Small intestine (tissue), 7 donors: Measurements from ENCODE around the gene BCL2L12. TPM values are rescaled to one million over a fixed set of nuclear protein-coding genes. Genes with fewer than 3 reads are reported as not detected.

ENCODE experiments used
- DNase-seq, 2 donors: peaks; one replicate each; pipeline versions ENCODE4 v3.0.0 to v3.0.0-alpha.2; 2013
- FAIRE-seq: peaks from 2 replicates; lab custom pipeline; 2012; peaks lifted over from hg19 to GRCh38; lab: Jason Lieb, UNC
- H3K27ac ChIP-seq, 3 donors: one replicate each; pipeline ENCODE4 v1.5.1; 2013; ENCODE audit warnings: low read length in 2 of 3, mild to moderate bottlenecking in 2 of 3, control low read depth in 1 of 3, inconsistent platforms in 1 of 3, low read depth in 1 of 3, moderate library complexity in 1 of 3
- H3K27me3 ChIP-seq, 3 donors: one replicate each; pipeline ENCODE4 v1.6.1; 2013; ENCODE audit warnings: low read length in 3 of 3, inconsistent platforms in 1 of 3; ENCODE audit not compliant: control insufficient read depth in 3 of 3, insufficient read depth in 3 of 3
- H3K36me3 ChIP-seq, 3 donors: one replicate each; pipeline ENCODE4 v1.6.1; 2013; ENCODE audit warnings: low read length in 3 of 3, inconsistent platforms in 1 of 3, low read depth in 1 of 3, mild to moderate bottlenecking in 1 of 3, moderate library complexity in 1 of 3; ENCODE audit not compliant: control insufficient read depth in 3 of 3, insufficient read depth in 2 of 3
- H3K4me1 ChIP-seq, 3 donors: one replicate each; pipeline ENCODE4 v1.6.1; 2013; ENCODE audit warnings: low read length in 2 of 3, inconsistent platforms in 1 of 3, low read depth in 1 of 3, mild to moderate bottlenecking in 1 of 3, moderate library complexity in 1 of 3; ENCODE audit not compliant: control insufficient read depth in 3 of 3, insufficient read depth in 2 of 3
- H3K4me3 ChIP-seq, 3 donors: one replicate each; pipeline ENCODE4 v1.5.1; 2013; ENCODE audit warnings: low read length in 3 of 3, control low read depth in 1 of 3, inconsistent platforms in 1 of 3, low read depth in 1 of 3, mild to moderate bottlenecking in 1 of 3, moderate library complexity in 1 of 3
- H3K9me3 ChIP-seq, 2 donors: one replicate each; pipeline ENCODE4 v1.6.1; 2013; ENCODE audit warnings: low read depth in 1 of 2, low read length in 1 of 2; ENCODE audit not compliant: control insufficient read depth in 2 of 2, insufficient read depth in 1 of 2
- WGBS, 3 donors: extraction: QIAGEN DNeasy Blood & Tissue Kit; methylation state at CpG; one replicate each; pipeline ENCODE4 v1.1.7; 2013; 5-methylcytosine and 5-hydroxymethylcytosine counted together
- polyA plus RNA-seq, 4 donors: library from polyadenylated mRNA; stranded (reverse) in 3 of 4; unstranded in 1 of 4; fragments of 200-250 nt in 3 of 4; fragments of 120-200 nt in 1 of 4; gene quantifications; one replicate each; pipeline versions ENCODE4 v1.2.1 to v1.2.3, GENCODE V29; 2013
- donor health status: healthy with polysubstance abuse.
- donor health status: control.
- donor health status: control.
- donor health status: Bipolar disorder and iron deficiency.
- donor health status: healthy.

The BCL2L12 gene
- polyA plus RNA-seq, 4 donors, result 11.2 to 36.6 (median 17.1) TPM

- WGBS, 3 donors, result 71 to 80% (median 76%) methylated on average over 11 to 12 of the region's 12 CpGs
- peaks cover 8 to 58% (median 9%) of the 10 kb centered on the region in 3 donors for H3K36me3 ChIP-seq
- DNase-seq (peak in 1 of 2 donors; percentile 26), FAIRE-seq (no peak)
- peaks cover 0 to 15% (median 5%) of the 10 kb centered on the region in 3 donors for H3K4me1 ChIP-seq
- H3K27ac ChIP-seq, result no peak overlapping the region
- H3K4me3 ChIP-seq, result no peak overlapping the region
- H3K27me3 ChIP-seq, result peaks cover 0 to 46% (median 0%) of the 10 kb centered on the region in 3 donors
- no peaks in the 10 kb centered on the region for H3K9me3 ChIP-seq
Observed at GRCh38 chr19:49688531-49689132, 22.9 kb downstream of the BCL2L12 start.

GRCh38 chr19:49689133-49690078 is 23.7 kb downstream of the BCL2L12 start, which contains the start of gene ADM5:
ADM5 (plus strand) TSS chr19:49689594; CDS start chr19:49689838, 244 bp downstream.
- peaks cover 0 to 46% (median 0%) of the 10 kb centered on the region in 3 donors for H3K27me3 ChIP-seq
- DNase-seq (peak; percentile 52 to 66), FAIRE-seq (no peak)
- peaks cover 8 to 50% (median 9%) of the 10 kb centered on the region in 3 donors for H3K36me3 ChIP-seq
- H3K4me3 ChIP-seq, result peak within 1 kb of the TSS in 2 of 3 donors; percentile 34 to 42
- WGBS, 3 donors, result 17 to 32% (median 31%) methylated on average over 54 of the region's 54 CpGs
- peak within 1 kb of the TSS in 1 of 3 donors; percentile 42 for H3K27ac ChIP-seq
- no peaks in the 10 kb centered on the region for H3K9me3 ChIP-seq
- H3K4me1 ChIP-seq, result peaks cover 0 to 15% (median 5%) of the 10 kb centered on the region in 3 donors

GRCh38 chr19:49690079-49690655 is 24.4 kb downstream of the BCL2L12 start:
- H3K9me3 ChIP-seq, result no peaks in the 10 kb centered on the region
- WGBS, 3 donors, result 16 to 26% (median 18%) methylated on average over 32 to 39 of the region's 39 CpGs
- peaks cover 6 to 42% (median 8%) of the 10 kb centered on the region in 3 donors for H3K36me3 ChIP-seq
- FAIRE-seq (no peak), DNase-seq (no peak)
- peaks cover 0 to 15% (median 5%) of the 10 kb centered on the region in 3 donors for H3K4me1 ChIP-seq
- peaks cover 0 to 46% (median 0%) of the 10 kb centered on the region in 3 donors for H3K27me3 ChIP-seq
- peak overlapping the region in 2 of 3 donors; percentile 27 to 42 for H3K27ac ChIP-seq
- peak overlapping the region in 2 of 3 donors; percentile 34 to 42 for H3K4me3 ChIP-seq

DNA sequence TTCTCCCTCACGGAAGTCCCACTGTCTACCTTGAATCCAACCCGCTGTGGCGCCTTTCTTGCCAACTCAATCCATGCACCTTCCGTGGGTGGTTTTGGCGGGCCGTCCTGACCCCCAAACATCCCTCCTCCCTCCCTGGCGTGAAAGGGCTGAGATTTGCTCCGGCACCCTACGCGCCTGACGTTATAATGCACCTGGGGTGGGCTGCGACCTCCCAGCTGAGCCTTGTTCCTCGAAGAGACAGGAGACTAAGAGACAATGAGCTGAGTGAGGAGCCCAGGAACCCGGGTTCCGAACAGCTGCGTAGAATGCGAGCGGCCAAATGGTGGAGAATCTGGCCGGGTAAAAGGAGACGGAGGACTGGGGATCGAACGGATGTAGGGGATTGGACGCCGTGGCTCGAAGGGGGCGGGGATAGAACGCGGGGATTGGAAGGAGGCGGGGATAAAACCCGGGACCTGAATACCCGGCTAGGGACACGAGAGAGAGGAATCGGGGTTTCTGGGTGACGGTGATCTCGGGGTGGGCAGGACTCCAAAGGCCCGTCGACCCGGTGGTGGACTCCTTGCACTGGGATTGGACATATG is 25.0 kb downstream of the BCL2L12 start, which contains the start of gene CPT1C:
Gene CPT1C, plus strand, starts transcription at position 461 of the 587 bp plus-strand sequence. CDS start 1,137 bp downstream, outside the sequence.
- DNase-seq (peak; percentile 59 to 63), FAIRE-seq (no peak)
- Histone ChIP-seq H3K27me3 (peaks cover 0 to 46% (median 0%) of the 10 kb centered on the region in 3 donors), H3K9me3 (no peaks in the 10 kb centered on the region), H3K4me3 (peak within 1 kb of the TSS in 2 of 3 donors; percentile 34 to 42), H3K4me1 (peaks cover 0 to 15% (median 5%) of the 10 kb centered on the region in 3 donors), H3K27ac (peak within 1 kb of the TSS in 2 of 3 donors; percentile 27 to 42), H3K36me3 (peaks cover 4 to 37% (median 8%) of the 10 kb centered on the region in 3 donors)
- WGBS, 3 donors, result 3 to 5% (median 4%) methylated on average over 38 of the region's 38 CpGs

GRCh38 chr19:49691243-49692146 is 25.8 kb downstream of the BCL2L12 start:
- FAIRE-seq, result no peak
- peaks cover 0 to 15% (median 5%) of the 10 kb centered on the region in 3 donors for H3K4me1 ChIP-seq
- H3K27me3 ChIP-seq, result peaks cover 0 to 46% (median 0%) of the 10 kb centered on the region in 3 donors
- H3K36me3 ChIP-seq, result peaks cover 0 to 29% (median 8%) of the 10 kb centered on the region in 3 donors
- peak in 1 of 2 donors; percentile 50 for DNase-seq
- peak overlapping the region in 1 of 3 donors; percentile 42 for H3K27ac ChIP-seq
- H3K9me3 ChIP-seq, result no peaks in the 10 kb centered on the region
- 10 to 16% (median 14%) methylated on average over 39 of the region's 39 CpGs for WGBS, 3 donors
- peak overlapping the region in 1 of 3 donors; percentile 42 for H3K4me3 ChIP-seq

GRCh38 chr19:49692147-49692506 is 26.4 kb downstream of the BCL2L12 start:
- no peak for FAIRE-seq
- DNase-seq, result no peak
- H3K4me3 ChIP-seq, result no peak overlapping the region
- H3K27ac ChIP-seq, result no peak overlapping the region
- peaks cover 0 to 46% (median 0%) of the 10 kb centered on the region in 3 donors for H3K27me3 ChIP-seq
- H3K36me3 ChIP-seq, result peaks cover 0 to 24% (median 5%) of the 10 kb centered on the region in 3 donors
- no peaks in the 10 kb centered on the region for H3K9me3 ChIP-seq
- H3K4me1 ChIP-seq, result peaks cover 0 to 15% (median 5%) of the 10 kb centered on the region in 3 donors
- 71 to 73% (median 72%) methylated on average over 16 of the region's 16 CpGs for WGBS, 3 donors

DNA sequence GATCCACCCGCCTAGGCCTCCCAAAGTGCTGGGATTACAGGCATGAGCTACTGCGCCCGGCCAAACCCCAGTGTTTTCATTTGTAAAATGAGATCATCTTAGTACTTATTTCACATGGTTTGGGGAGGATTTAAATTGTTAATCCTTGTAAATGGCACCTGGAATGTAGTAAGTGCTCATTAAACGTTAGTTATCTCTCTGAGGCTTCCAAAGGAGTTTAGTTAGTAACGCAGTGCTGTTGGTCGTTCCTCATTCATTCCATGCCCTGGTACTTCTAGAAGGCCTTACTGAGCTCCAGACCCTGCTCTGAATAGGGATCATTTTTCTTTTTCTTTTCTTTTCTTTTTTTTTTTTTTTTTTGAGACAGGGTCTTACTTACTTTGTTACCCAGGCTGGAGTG is 30.4 kb downstream of the BCL2L12 start:
- 83 to 86% (median 86%) methylated on average over 6 of the region's 6 CpGs for WGBS, 3 donors
- no peak overlapping the region for H3K4me3 ChIP-seq
- no peak for DNase-seq
- peaks cover 0 to 5% (median 0%) of the 10 kb centered on the region in 3 donors for H3K4me1 ChIP-seq
- no peaks in the 10 kb centered on the region for H3K9me3 ChIP-seq
- H3K27ac ChIP-seq, result no peak overlapping the region
- H3K36me3 ChIP-seq, result no peaks in the 10 kb centered on the region
- no peak for FAIRE-seq
- H3K27me3 ChIP-seq, result peaks cover 0 to 27% (median 0%) of the 10 kb centered on the region in 3 donors
